ENCODE data around the gene BCKDHA.

Gene BCKDHA

DNA sequence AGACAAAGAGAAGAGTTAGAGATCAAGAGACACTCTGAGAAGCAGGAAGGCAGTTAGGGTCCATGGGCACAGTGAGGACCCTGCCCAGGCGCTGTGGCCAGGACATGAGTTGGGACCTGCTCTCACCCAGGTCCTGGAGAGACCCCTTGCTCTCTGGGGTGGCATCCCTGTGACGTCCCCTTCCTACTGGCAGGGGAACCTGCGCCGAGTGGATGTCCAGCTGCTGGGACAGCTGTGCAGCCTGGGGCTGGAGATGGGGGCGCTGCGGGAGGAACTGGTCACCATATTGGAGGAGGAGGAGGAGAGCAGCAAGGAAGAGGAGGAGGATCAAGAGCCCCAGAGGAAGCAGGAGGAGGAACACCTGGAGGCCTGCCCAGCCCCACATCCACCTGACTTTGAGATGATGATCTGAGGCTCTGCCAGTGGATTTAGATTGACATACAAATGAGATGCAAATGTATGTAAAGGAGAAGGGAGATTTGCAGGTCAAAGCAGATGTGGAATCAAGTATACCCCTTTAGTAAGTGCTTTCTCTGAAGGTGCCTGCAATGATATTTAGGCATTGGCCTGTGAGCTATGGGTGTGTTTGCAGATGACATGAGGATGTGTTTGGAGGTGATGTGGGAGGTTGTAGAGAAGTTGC lies 46.3 kb downstream of the BCKDHA start:
- Histone ChIP-seq H2AK5ac (ENCODE audit: low read length) (no peak overlapping the region), H3K27me3 (ENCODE audit: insufficient read depth, low read length, poor library complexity) (no peaks in the 10 kb centered on the region)

GRCh38 chr19:41445575-41445974 lies 48.0 kb downstream of the BCKDHA start:
- H2AK5ac ChIP-seq (ENCODE audit: low read length): no peak overlapping the region
- H3K18ac ChIP-seq (ENCODE audit: low read length): no peak overlapping the region
- H3K4me1 ChIP-seq (ENCODE audit: control insufficient read depth, low read depth, low read length): no peaks in the 10 kb centered on the region
- H3K27me3 ChIP-seq (ENCODE audit: insufficient read depth, low read length, poor library complexity): no peaks in the 10 kb centered on the region
- no peak overlapping the region for H4K8ac ChIP-seq (ENCODE audit: low read depth, low read length)
- H3K79me1 ChIP-seq (ENCODE audit: low read length): no peaks in the 10 kb centered on the region
- H3K27ac ChIP-seq (ENCODE audit: low read depth, low read length): no peak overlapping the region
- no peak for DNase-seq
- H3K9ac ChIP-seq (ENCODE audit: low read length): no peak overlapping the region
- no peaks in the 10 kb centered on the region for H3K36me3 ChIP-seq (ENCODE audit: control insufficient read depth, insufficient read depth, low read length)
- H2BK15ac ChIP-seq (replicated peaks; ENCODE audit: low read depth): no peak overlapping the region
- no peak overlapping the region for H2BK120ac ChIP-seq (ENCODE audit: low read depth, low read length)
- no CpG with 5 or more reads among the region's 5 CpGs for WGBS (ENCODE audit: extremely low coverage, insufficient coverage, low lambda C conversion rate)
- no peaks in the 10 kb centered on the region for H3K79me2 ChIP-seq (ENCODE audit: control insufficient read depth, insufficient read depth, low read length)
- H3K4me2 ChIP-seq (ENCODE audit: low read length): no peak overlapping the region
- H4K5ac ChIP-seq (ENCODE audit: low read length): no peak overlapping the region
- no peak overlapping the region for H2BK5ac ChIP-seq (ENCODE audit: low read length)
- H3K4me3 ChIP-seq (ENCODE audit: low read length): no peak overlapping the region
- no peak overlapping the region for H3K56ac ChIP-seq (ENCODE audit: low read length)
- no peak overlapping the region for H3K4ac ChIP-seq (ENCODE audit: low read depth, low read length)
- H3K23ac ChIP-seq (ENCODE audit: low read length): no peak overlapping the region

More for the DNA sequence above, 46.3 kb downstream of the BCKDHA start:
- no peak overlapping the region for H3K27ac ChIP-seq (ENCODE audit: low read depth, low read length)
- no peaks in the 10 kb centered on the region for H3K4me1 ChIP-seq (ENCODE audit: control insufficient read depth, low read depth, low read length)
- no CpG with 5 or more reads among the region's 6 CpGs for WGBS (ENCODE audit: extremely low coverage, insufficient coverage, low lambda C conversion rate)
- H3K18ac ChIP-seq (ENCODE audit: low read length): no peak overlapping the region
- H3K4me2 ChIP-seq (ENCODE audit: low read length): no peak overlapping the region
- no peak overlapping the region for H2BK120ac ChIP-seq (ENCODE audit: low read depth, low read length)
- H4K8ac ChIP-seq (ENCODE audit: low read depth, low read length): no peak overlapping the region
- no peak overlapping the region for H3K23ac ChIP-seq (ENCODE audit: low read length)
- H2BK15ac ChIP-seq (replicated peaks; ENCODE audit: low read depth): no peak overlapping the region
- no peaks in the 10 kb centered on the region for H3K79me2 ChIP-seq (ENCODE audit: control insufficient read depth, insufficient read depth, low read length)
- H4K5ac ChIP-seq (ENCODE audit: low read length): no peak overlapping the region
- H3K4ac ChIP-seq (ENCODE audit: low read depth, low read length): no peak overlapping the region
- no peak overlapping the region for H3K56ac ChIP-seq (ENCODE audit: low read length)
- H2BK5ac ChIP-seq (ENCODE audit: low read length): no peak overlapping the region
- H3K79me1 ChIP-seq (ENCODE audit: low read length): no peaks in the 10 kb centered on the region
- H3K36me3 ChIP-seq (ENCODE audit: control insufficient read depth, insufficient read depth, low read length): no peaks in the 10 kb centered on the region
- no peak for DNase-seq
- H3K4me3 ChIP-seq (ENCODE audit: low read length): no peak overlapping the region
- no peak overlapping the region for H3K9ac ChIP-seq (ENCODE audit: low read length)

DNA sequence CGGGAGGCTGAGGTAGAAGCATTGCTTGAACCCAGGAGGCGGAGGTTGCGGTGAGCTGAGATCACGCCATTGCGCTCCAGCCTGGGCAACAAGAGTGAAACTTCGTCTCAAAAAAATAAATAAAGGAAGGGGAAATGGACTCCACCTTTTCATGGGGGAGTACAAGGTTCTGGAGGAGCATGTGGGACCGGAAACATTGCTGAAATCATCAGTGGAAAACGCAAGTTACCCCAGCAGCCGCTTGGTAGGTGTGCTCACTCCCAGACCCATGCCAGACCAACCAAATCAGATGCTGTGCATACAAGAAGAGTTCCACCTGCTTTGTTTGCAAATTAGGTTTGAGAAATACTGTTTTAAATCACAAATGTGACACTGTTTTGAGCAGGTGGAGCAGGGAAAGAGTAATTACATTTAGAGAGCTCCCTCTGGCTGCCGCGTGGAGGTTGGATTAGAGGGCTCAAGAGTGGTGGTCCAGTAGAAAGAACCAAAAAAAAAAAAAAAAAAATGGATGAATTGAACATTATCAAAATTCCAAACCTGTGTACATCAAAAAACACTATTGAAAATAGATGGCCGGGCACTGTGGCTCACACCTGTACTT lies 50.2 kb downstream of the BCKDHA start:
- H3K36me3 ChIP-seq (ENCODE audit: control insufficient read depth, insufficient read depth, low read length): no peaks in the 10 kb centered on the region
- no peaks in the 10 kb centered on the region for H3K79me2 ChIP-seq (ENCODE audit: control insufficient read depth, insufficient read depth, low read length)
- H3K79me1 ChIP-seq (ENCODE audit: low read length): no peaks in the 10 kb centered on the region
- H3K23ac ChIP-seq (ENCODE audit: low read length): no peak overlapping the region
- H3K4me2 ChIP-seq (ENCODE audit: low read length): no peak overlapping the region
- WGBS (ENCODE audit: extremely low coverage, insufficient coverage, low lambda C conversion rate): no CpG with 5 or more reads among the region's 12 CpGs
- no peak overlapping the region for H2BK15ac ChIP-seq (replicated peaks; ENCODE audit: low read depth)
- no peak overlapping the region for H3K27ac ChIP-seq (ENCODE audit: low read depth, low read length)
- no peak overlapping the region for H3K18ac ChIP-seq (ENCODE audit: low read length)
- H3K56ac ChIP-seq (ENCODE audit: low read length): no peak overlapping the region
- no peaks in the 10 kb centered on the region for H3K4me1 ChIP-seq (ENCODE audit: control insufficient read depth, low read depth, low read length)
- no peak overlapping the region for H2BK120ac ChIP-seq (ENCODE audit: low read depth, low read length)
- no peak overlapping the region for H4K5ac ChIP-seq (ENCODE audit: low read length)
- H3K4me3 ChIP-seq (ENCODE audit: low read length): no peak overlapping the region
- H4K8ac ChIP-seq (ENCODE audit: low read depth, low read length): no peak overlapping the region
- no peak overlapping the region for H2AK5ac ChIP-seq (ENCODE audit: low read length)
- no peaks in the 10 kb centered on the region for H3K27me3 ChIP-seq (ENCODE audit: insufficient read depth, low read length, poor library complexity)
- H3K9ac ChIP-seq (ENCODE audit: low read length): no peak overlapping the region
- H2BK5ac ChIP-seq (ENCODE audit: low read length): no peak overlapping the region
- DNase-seq: no peak
- H3K4ac ChIP-seq (ENCODE audit: low read depth, low read length): no peak overlapping the region

DNA sequence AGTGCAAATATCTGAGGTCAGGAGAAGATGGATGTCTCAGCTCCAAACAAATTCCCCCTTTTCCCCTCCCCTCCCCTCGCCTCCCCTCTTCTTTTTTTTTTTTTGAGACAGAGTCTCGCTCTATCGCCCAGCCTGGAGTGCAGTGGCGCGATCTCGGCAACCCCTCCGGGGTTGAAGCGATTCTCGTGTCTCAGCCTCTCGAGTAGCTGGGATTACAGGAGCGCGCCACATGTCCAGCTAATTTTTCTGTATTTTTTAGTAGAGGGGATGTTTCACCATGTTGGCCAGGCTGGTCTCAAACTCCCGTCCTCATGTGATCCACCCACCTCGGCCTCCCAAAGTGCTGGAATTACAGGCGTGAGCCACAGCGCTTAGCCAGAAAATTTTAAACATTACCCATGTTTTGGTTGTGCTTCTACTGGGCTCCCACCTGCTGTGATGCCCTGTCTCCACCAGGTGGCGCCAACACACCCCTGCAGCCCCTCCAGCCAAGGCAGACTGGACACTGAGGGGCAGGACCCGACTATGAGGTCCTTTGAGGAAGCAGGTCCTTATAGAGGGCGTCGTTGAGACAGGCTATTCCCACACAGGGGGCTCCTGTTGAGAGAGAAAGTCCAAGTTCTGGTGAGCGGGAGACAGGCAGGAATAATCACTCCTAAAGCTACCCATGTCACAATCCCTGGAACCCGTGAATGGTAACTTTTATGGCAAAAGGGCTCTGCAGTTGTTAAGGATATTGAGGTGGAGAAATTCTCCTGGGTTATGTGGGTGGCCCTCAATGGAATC lies 51.7 kb downstream of the BCKDHA start:
- no CpG with 5 or more reads among the region's 22 CpGs for WGBS (ENCODE audit: extremely low coverage, insufficient coverage, low lambda C conversion rate)
- H3K27ac ChIP-seq (ENCODE audit: low read depth, low read length): no peak overlapping the region
- H3K79me2 ChIP-seq (ENCODE audit: control insufficient read depth, insufficient read depth, low read length): no peaks in the 10 kb centered on the region
- H2AK5ac ChIP-seq (ENCODE audit: low read length): no peak overlapping the region
- peak; percentile 87 for DNase-seq
- H4K8ac ChIP-seq (ENCODE audit: low read depth, low read length): no peak overlapping the region
- H3K36me3 ChIP-seq (ENCODE audit: control insufficient read depth, insufficient read depth, low read length): no peaks in the 10 kb centered on the region
- no peak overlapping the region for H2BK5ac ChIP-seq (ENCODE audit: low read length)
- no peak overlapping the region for H3K4me2 ChIP-seq (ENCODE audit: low read length)
- H3K4me3 ChIP-seq (ENCODE audit: low read length): no peak overlapping the region
- no peak overlapping the region for H3K4ac ChIP-seq (ENCODE audit: low read depth, low read length)
- H3K4me1 ChIP-seq (ENCODE audit: control insufficient read depth, low read depth, low read length): no peaks in the 10 kb centered on the region
- H3K79me1 ChIP-seq (ENCODE audit: low read length): no peaks in the 10 kb centered on the region
- H3K56ac ChIP-seq (ENCODE audit: low read length): no peak overlapping the region
- no peak overlapping the region for H2BK15ac ChIP-seq (replicated peaks; ENCODE audit: low read depth)
- no peak overlapping the region for H2BK120ac ChIP-seq (ENCODE audit: low read depth, low read length)
- H3K18ac ChIP-seq (ENCODE audit: low read length): no peak overlapping the region
- no peak overlapping the region for H3K9ac ChIP-seq (ENCODE audit: low read length)
- H3K23ac ChIP-seq (ENCODE audit: low read length): no peak overlapping the region
- no peak overlapping the region for H4K5ac ChIP-seq (ENCODE audit: low read length)
- no peaks in the 10 kb centered on the region for H3K27me3 ChIP-seq (ENCODE audit: insufficient read depth, low read length, poor library complexity)

DNA sequence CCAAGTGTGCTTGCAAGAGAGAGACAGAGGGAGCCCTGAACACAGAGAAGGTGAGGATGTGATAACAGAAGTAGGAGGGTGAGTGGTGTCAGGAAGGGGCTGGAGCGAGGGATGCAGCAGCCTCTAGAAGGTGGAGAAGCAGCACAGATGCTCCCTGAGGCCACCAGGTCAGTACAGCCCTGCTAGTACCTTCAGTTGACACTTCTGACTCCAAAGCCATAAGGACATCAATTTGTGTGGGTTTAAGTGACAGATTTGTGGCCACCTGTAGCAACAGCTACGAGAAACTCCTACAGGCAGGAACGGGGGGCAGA lies 52.2 kb downstream of the BCKDHA start:
- H3K18ac ChIP-seq (ENCODE audit: low read length): no peak overlapping the region
- no peak for DNase-seq
- H3K9ac ChIP-seq (ENCODE audit: low read length): no peak overlapping the region
- H3K27ac ChIP-seq (ENCODE audit: low read depth, low read length): no peak overlapping the region
- no peak overlapping the region for H2BK15ac ChIP-seq (replicated peaks; ENCODE audit: low read depth)
- no peak overlapping the region for H3K4me2 ChIP-seq (ENCODE audit: low read length)
- no peaks in the 10 kb centered on the region for H3K4me1 ChIP-seq (ENCODE audit: control insufficient read depth, low read depth, low read length)
- no peak overlapping the region for H2BK120ac ChIP-seq (ENCODE audit: low read depth, low read length)
- no peaks in the 10 kb centered on the region for H3K36me3 ChIP-seq (ENCODE audit: control insufficient read depth, insufficient read depth, low read length)
- H3K4me3 ChIP-seq (ENCODE audit: low read length): no peak overlapping the region
- no peak overlapping the region for H3K23ac ChIP-seq (ENCODE audit: low read length)
- no peaks in the 10 kb centered on the region for H3K79me2 ChIP-seq (ENCODE audit: control insufficient read depth, insufficient read depth, low read length)
- no peak overlapping the region for H3K4ac ChIP-seq (ENCODE audit: low read depth, low read length)
- H3K56ac ChIP-seq (ENCODE audit: low read length): no peak overlapping the region
- no peak overlapping the region for H2BK5ac ChIP-seq (ENCODE audit: low read length)
- H2AK5ac ChIP-seq (ENCODE audit: low read length): no peak overlapping the region
- no peaks in the 10 kb centered on the region for H3K79me1 ChIP-seq (ENCODE audit: low read length)
- no peaks in the 10 kb centered on the region for H3K27me3 ChIP-seq (ENCODE audit: insufficient read depth, low read length, poor library complexity)
- no peak overlapping the region for H4K5ac ChIP-seq (ENCODE audit: low read length)
- WGBS (ENCODE audit: extremely low coverage, insufficient coverage, low lambda C conversion rate): no CpG with 5 or more reads among the region's 3 CpGs
- no peak overlapping the region for H4K8ac ChIP-seq (ENCODE audit: low read depth, low read length)

All from mesendoderm (in vitro differentiated cells).